ENCODE results near the gene APLP2. TPM values are rescaled to one million over a fixed set of nuclear protein-coding genes. Genes with fewer than 3 reads are reported as not detected.

Gene APLP2
- total and polyA plus RNA-seq, 4 donors: 235 to 532 (median 524) TPM

GRCh38 chr11:130187096-130187495, 117.4 kb downstream of the APLP2 start:
- H3K9ac ChIP-seq (ENCODE audit: insufficient read depth in 1 of 2, low read length in 2 of 2): no peak overlapping the region

DNA sequence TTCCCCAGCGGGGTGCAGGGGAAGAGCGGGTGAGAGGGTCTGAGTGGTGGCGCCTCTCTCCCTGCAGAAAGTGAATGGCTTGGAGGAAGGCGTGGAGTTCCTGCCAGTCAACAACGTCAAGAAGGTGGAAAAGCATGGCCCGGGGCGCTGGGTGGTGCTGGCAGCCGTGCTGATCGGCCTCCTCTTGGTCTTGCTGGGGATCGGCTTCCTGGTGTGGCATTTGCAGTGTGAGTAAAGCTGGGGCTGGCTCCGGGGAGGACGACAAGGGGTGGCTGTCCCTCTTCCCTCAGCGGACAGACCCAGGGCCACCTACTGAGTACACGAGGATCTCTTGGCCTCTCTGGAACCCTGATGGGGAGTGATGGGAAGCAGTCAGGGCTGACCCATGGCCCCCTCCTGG, 118.4 kb downstream of the APLP2 start:
- TF ChIP-seq, protein P1, sequence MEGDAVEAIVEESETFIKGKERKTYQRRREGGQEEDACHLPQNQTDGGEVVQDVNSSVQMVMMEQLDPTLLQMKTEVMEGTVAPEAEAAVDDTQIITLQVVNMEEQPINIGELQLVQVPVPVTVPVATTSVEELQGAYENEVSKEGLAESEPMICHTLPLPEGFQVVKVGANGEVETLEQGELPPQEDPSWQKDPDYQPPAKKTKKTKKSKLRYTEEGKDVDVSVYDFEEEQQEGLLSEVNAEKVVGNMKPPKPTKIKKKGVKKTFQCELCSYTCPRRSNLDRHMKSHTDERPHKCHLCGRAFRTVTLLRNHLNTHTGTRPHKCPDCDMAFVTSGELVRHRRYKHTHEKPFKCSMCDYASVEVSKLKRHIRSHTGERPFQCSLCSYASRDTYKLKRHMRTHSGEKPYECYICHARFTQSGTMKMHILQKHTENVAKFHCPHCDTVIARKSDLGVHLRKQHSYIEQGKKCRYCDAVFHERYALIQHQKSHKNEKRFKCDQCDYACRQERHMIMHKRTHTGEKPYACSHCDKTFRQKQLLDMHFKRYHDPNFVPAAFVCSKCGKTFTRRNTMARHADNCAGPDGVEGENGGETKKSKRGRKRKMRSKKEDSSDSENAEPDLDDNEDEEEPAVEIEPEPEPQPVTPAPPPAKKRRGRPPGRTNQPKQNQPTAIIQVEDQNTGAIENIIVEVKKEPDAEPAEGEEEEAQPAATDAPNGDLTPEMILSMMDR (IDR thresholded peaks at IDR 0.05; ENCODE audit: control extremely low read depth, extremely low read depth): no peak
- peaks cover 0 to 1% (median 0%) of the 10 kb centered on the region in 4 donors for H3K9me3 ChIP-seq (ENCODE audit: control insufficient read depth in 4 of 4, insufficient read depth in 3 of 4, low read length in 3 of 4)
- H3K27ac ChIP-seq (ENCODE audit: low read depth in 1 of 2, low read length in 1 of 2): no peak overlapping the region
- 86 to 94% methylated on average over 14 of the region's 14 CpGs for WGBS, 2 donors
- no peaks in the 10 kb centered on the region for H3K27me3 ChIP-seq (ENCODE audit: control insufficient read depth in 3 of 3, insufficient read depth in 3 of 3, low read length in 2 of 3)
- peaks cover 0 to 3% (median 0%) of the 10 kb centered on the region in 5 donors for H3K4me1 ChIP-seq (ENCODE audit: control insufficient read depth in 5 of 5, insufficient read depth in 5 of 5, low read length in 5 of 5)
- no peak overlapping the region for H3K9ac ChIP-seq (ENCODE audit: insufficient read depth in 1 of 2, low read length in 2 of 2)
- H3K36me3 ChIP-seq (ENCODE audit: control insufficient read depth in 4 of 4, insufficient read depth in 4 of 4, low read length in 4 of 4): peaks cover 0 to 3% (median 0%) of the 10 kb centered on the region in 4 donors
- no peak for ATAC-seq (ENCODE audit: insufficient read depth, low FRiP score)
- no peak overlapping the region for H3K4me3 ChIP-seq
- DNase-seq: no peak

More at GRCh38 chr11:130187096-130187495, 117.4 kb downstream of the APLP2 start:
- peaks cover 0 to 3% (median 0%) of the 10 kb centered on the region in 4 donors for H3K36me3 ChIP-seq (ENCODE audit: control insufficient read depth in 4 of 4, insufficient read depth in 4 of 4, low read length in 4 of 4)
- peaks cover 0 to 1% (median 0%) of the 10 kb centered on the region in 4 donors for H3K9me3 ChIP-seq (ENCODE audit: control insufficient read depth in 4 of 4, insufficient read depth in 3 of 4, low read length in 3 of 4)
- TF ChIP-seq, protein P1 (IDR thresholded peaks at IDR 0.05; ENCODE audit: control extremely low read depth, extremely low read depth): no peak
- 96% methylated on average over 13 of the region's 13 CpGs for WGBS, 2 donors
- DNase-seq: no peak
- H3K27me3 ChIP-seq (ENCODE audit: control insufficient read depth in 3 of 3, insufficient read depth in 3 of 3, low read length in 2 of 3): no peaks in the 10 kb centered on the region
- peaks cover 0 to 3% (median 0%) of the 10 kb centered on the region in 5 donors for H3K4me1 ChIP-seq (ENCODE audit: control insufficient read depth in 5 of 5, insufficient read depth in 5 of 5, low read length in 5 of 5)
- H3K27ac ChIP-seq (ENCODE audit: low read depth in 1 of 2, low read length in 1 of 2): no peak overlapping the region
- no peak for ATAC-seq (ENCODE audit: insufficient read depth, low FRiP score)
- no peak overlapping the region for H3K4me3 ChIP-seq

DNA sequence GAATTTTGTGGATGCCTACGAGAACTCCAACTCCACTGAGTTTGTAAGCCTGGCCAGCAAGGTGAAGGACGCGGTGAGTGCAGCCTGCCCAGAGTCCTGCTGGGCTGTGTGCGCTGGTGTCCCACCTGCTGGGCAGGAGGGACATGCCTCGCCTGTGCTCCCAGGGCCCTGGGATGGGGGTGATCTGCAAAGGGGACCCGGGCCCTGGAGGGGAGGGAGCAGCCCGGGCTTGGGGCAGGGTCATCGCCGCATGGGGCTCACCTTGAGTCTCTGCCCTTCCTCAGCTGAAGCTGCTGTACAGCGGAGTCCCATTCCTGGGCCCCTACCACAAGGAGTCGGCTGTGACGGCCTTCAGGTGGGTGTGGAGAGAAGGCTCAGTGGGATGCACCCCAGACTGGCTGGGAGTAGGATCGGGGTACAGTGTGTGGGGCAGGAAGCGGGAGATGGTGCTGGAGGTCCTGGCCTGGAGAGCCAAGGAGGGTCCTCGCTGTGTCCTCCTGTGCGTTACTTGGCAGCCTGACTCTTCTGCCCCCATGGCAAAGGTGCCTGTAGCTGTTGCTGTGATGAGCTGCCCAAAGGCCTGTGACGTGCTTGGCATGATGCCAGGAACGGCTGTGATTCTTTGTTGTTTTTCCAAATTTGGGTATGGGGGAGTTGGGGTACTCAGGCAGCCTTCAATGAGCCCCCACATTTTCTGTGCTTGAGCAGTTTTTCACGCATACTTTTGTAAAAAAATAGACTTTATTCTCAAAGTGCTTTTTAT, 119.1 kb downstream of the APLP2 start:
- H3K27ac ChIP-seq (ENCODE audit: low read depth in 1 of 2, low read length in 1 of 2): no peak overlapping the region
- H3K36me3 ChIP-seq (ENCODE audit: control insufficient read depth in 4 of 4, insufficient read depth in 4 of 4, low read length in 4 of 4): peaks cover 0 to 3% (median 0%) of the 10 kb centered on the region in 4 donors
- H3K27me3 ChIP-seq (ENCODE audit: control insufficient read depth in 3 of 3, insufficient read depth in 3 of 3, low read length in 2 of 3): no peaks in the 10 kb centered on the region
- no peak overlapping the region for H3K9ac ChIP-seq (ENCODE audit: insufficient read depth in 1 of 2, low read length in 2 of 2)
- no peak overlapping the region for H3K4me3 ChIP-seq
- 91 to 94% methylated on average over 19 of the region's 19 CpGs for WGBS, 2 donors
- TF ChIP-seq, protein P1 (IDR thresholded peaks at IDR 0.05; ENCODE audit: control extremely low read depth, extremely low read depth): no peak
- no peak for ATAC-seq (ENCODE audit: insufficient read depth, low FRiP score)
- DNase-seq: no peak
- H3K4me1 ChIP-seq (ENCODE audit: control insufficient read depth in 5 of 5, insufficient read depth in 5 of 5, low read length in 5 of 5): peaks cover 0 to 3% (median 0%) of the 10 kb centered on the region in 5 donors
- peaks cover 0 to 1% (median 0%) of the 10 kb centered on the region in 4 donors for H3K9me3 ChIP-seq (ENCODE audit: control insufficient read depth in 4 of 4, insufficient read depth in 3 of 4, low read length in 3 of 4)
